Heart left ventricle (tissue), 13 donors: ENCODE measurements around the gene PPM1L.

Experiments
- CTCF ChIP-seq, 12 donors: fragments of 200-600 bp; sonication (generic) in 4 of 12; IDR thresholded peaks; one replicate each; pipeline versions ENCODE4 v1.5.0 to v1.8.0; 2018 to 2022; ENCODE audit warnings: antibody characterized with exemption in 12 of 12, mild to moderate bottlenecking in 5 of 12
- POLR2A ChIP-seq, 2 donors: fragments of 450-650 bp; IDR thresholded peaks; one replicate each; pipeline ENCODE4 v1.6.1; 2017; ENCODE audit warnings: antibody characterized with exemption in 2 of 2, mild to moderate bottlenecking in 2 of 2, moderate library complexity in 2 of 2
- donor health status: ischemic (EF 13 %, LVEDD 7.1; RV severe dilation, severe dysfunction).
- donor health status: DM: no; HTN: yes; CAD: no.
- donor health status: DM: no; HTN: no; CAD: no.
- donor health status: ischemic (EF 25% LVEDD 6.9; RV normal size, moderate dysfunction).
- donor health status: ischemic (EF 25% LVEDD 5.7; RV mildly dilated, moderate dysfunction).
- donor health status: ischemic (EF 35%, LVEDD 5.7; RV mildly dilated, moderate dysfunction).
- donor health status: nonischemic (EF 11% LVEDD 7.7; RV severe dilation, severe dysfunction).
- donor health status: DM: yes; HTN: yes; CAD: no.
- donor health status: PGD.
- donor health status: ischemic (EF 29% LVEDD 5.4; RV normal size, mild dysfunction).
- donor health status: nonischemic (EF 23%, LVEDD 6.1; RV moderate dilation, normal function).

- TF ChIP-seq CTCF (IDR thresholded peaks at IDR 0.05) (no peak), POLR2A (IDR thresholded peaks at IDR 0.05) (no peak)
Measured at GRCh38 chr3:160829486-160830009, 73.5 kb downstream of the PPM1L start.
